D721Med (cell line): ENCODE results near the gene RPL5.

Experiments
- DNase-seq: peaks from one replicate; pipeline ENCODE4 v3.0.0; 2011; ENCODE audit warnings: low spot score; ENCODE audit not compliant: insufficient read length
- FAIRE-seq: peaks from 2 replicates; lab custom pipeline; 2011; peaks lifted over from hg19 to GRCh38; lab: Jason Lieb, UNC
- CTCF ChIP-seq: IDR thresholded peaks from 2 replicates; pipeline ENCODE4 v1.5.1; 2012; ENCODE audit warnings: mild to moderate bottlenecking, control low read depth; ENCODE audit not compliant: insufficient read depth; ENCODE audit errors: missing control alignments

Gene RPL5

GRCh38 chr1:92837062-92837461, 5.2 kb downstream of the RPL5 start:
- FAIRE-seq (no peak), DNase-seq (no peak)
- no peak for TF ChIP-seq CTCF

- TF ChIP-seq CTCF = no peak
- FAIRE-seq = no peak
- no peak for DNase-seq
These were observed 6.7 kb downstream of the RPL5 start for GRCh38 chr1:92838519-92838918.

DNA sequence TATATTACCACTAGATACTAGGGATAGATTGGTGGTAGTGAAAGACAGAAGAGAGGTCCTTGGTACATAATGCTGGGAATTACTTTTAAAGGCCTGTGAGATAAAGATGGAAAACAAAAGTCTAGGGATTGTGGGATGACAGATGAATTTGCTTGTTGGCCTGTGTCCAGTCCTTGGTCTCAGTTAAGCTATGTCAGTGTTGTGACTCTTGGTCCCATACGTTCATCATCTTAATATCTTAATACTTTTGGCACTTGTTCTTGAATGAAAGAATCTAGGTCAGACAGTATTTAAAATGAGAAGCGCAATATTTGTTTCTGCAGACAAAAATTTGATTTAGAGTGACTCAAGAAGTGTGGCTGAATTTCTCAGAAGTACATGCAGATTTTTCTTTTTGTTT, 7.6 kb downstream of the RPL5 start:
- DNase-seq (no peak), FAIRE-seq (no peak)
- no peak for TF ChIP-seq CTCF

- no peak for FAIRE-seq
- no peak for DNase-seq
- no peak for TF ChIP-seq CTCF
These were observed 8.8 kb downstream of the RPL5 start for GRCh38 chr1:92840600-92840999.

- no peak for TF ChIP-seq CTCF
These were observed 10.5 kb downstream of the RPL5 start for GRCh38 chr1:92842082-92843045.

DNA sequence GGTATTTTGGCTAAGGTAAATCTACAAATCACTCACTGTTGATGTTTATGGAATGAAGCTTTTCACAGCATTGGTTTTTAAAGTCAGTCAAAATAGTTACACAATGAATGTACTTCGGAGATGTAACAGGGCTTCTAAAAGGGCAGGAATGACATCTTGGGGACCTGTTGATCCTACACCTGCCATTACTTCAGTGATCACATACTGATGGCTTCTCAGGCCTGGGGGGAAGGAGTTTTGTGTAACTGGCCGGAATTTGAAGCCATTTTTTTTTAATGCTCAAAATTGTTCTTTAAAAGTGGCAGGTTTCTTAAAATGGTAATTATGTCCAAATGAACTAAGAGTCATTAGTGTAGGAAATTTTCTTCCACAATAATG, 11.2 kb downstream of the RPL5 start:
- TF ChIP-seq CTCF = no peak
- FAIRE-seq = no peak
- DNase-seq = no peak

More at GRCh38 chr1:92842082-92843045, 10.5 kb downstream of the RPL5 start:
- no peak for DNase-seq
- FAIRE-seq = no peak
